ENCODE results near the gene FGD6.

DNA sequence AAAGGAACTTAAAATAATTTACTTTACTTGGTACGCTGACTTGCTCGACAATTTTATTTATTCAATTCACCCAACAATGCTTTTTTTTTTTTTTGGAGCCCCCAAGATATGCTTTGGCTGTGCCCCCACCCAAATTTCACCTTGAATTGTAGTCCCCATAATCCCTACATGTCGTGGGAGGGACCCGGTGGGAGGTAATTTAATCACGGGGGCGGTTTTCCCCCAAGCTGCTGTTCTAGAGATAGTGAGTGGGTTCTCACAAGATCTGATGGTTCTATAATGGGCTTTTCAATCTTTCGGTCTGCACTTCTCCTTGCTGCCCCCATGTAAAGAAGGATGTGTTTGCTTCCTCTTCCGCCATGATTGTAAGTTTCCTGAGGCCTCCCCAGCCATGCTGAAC is 10.4 kb downstream of the FGD6 start:
- TF ChIP-seq, protein P1, sequence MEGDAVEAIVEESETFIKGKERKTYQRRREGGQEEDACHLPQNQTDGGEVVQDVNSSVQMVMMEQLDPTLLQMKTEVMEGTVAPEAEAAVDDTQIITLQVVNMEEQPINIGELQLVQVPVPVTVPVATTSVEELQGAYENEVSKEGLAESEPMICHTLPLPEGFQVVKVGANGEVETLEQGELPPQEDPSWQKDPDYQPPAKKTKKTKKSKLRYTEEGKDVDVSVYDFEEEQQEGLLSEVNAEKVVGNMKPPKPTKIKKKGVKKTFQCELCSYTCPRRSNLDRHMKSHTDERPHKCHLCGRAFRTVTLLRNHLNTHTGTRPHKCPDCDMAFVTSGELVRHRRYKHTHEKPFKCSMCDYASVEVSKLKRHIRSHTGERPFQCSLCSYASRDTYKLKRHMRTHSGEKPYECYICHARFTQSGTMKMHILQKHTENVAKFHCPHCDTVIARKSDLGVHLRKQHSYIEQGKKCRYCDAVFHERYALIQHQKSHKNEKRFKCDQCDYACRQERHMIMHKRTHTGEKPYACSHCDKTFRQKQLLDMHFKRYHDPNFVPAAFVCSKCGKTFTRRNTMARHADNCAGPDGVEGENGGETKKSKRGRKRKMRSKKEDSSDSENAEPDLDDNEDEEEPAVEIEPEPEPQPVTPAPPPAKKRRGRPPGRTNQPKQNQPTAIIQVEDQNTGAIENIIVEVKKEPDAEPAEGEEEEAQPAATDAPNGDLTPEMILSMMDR (IDR thresholded peaks at IDR 0.05): no peak
- no peak for TF ChIP-seq POLR2A (IDR thresholded peaks at IDR 0.05)

Data from gastroesophageal sphincter (tissue), 3 donors.